Measurements from ENCODE around the gene RPS19BP1.
A peak's percentile ranks its signal among the peaks of the same experiment; 100 is the strongest.

RPS19BP1 gene

DNA sequence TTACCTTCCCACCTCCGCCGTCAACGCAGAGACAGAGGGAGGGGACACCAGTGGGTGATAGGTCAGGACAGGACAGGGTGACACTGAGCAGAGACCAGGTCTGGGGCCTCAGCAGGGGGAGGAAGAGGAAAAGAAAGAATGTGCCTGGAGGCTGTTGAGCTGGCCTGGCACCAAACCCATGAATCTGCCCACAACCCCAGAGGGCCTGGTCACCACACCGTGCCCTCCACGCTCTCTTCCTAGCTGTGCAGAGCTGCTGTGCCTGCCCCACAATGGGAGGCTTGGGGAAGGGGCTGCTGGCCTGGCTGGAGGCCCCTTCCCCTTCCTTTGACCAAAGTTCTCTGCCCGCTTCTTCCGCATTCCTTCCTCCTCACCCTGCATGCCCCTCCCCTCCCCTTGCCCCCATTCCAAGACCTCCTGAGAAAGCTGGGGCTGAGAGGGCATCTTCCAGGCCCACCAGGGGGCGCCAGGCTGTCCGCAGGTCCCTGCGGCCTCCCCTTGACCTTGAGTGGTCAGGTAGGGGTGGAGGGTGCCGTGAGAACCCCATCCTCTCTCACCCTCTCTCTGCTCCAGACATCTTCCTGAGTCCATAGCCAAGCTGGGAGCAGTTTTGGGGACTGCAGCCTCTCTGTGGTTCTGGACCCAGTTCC is 27.0 kb upstream of the RPS19BP1 start:
- DNase-seq = no peak

DNA sequence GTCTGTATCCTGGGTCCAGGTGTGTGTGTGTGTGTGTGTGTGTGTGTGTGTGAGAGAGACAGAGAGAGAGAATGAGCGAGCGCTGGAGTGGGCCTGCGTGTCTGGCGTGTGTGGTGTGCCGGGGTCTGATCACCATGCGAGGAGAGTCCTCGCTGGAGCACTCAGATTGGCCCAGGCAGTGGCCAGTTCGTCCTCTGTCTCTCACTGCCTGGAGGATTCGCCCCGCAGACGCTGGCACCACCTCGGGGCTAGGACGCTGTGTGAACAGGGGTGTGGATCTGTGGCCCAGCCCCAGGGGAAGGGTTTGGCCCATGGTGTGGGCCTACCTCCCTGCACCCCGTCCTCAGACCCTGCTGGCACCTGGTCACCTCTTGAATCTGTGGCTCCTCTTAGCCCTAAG is 26.4 kb upstream of the RPS19BP1 start:
- DNase-seq = no peak

- DNase-seq = no peak
Measured at GRCh38 chr22:39558254-39558727, 25.7 kb upstream of the RPS19BP1 start.

GRCh38 chr22:39556970-39557841 is 24.7 kb upstream of the RPS19BP1 start:
- no peak for DNase-seq

DNA sequence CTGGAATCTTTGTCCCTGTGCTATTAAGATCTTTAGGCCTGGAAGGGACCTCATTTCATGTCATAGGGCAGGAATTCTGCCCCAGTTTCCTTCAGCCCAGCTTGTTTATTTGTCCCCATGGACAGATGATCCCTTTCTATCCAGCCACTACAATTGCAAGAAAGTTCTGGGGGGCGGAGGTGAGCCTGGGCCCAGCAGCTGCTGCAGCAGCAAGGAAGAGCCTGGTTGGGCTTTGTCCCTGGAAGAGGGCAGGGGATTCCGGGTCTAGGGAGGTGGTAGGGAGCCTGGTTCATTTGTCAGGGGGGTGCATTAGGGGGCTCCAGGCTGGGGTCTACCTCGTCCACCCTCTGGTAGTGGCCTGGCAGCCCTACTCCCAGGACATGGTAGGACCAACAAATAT is 21.6 kb upstream of the RPS19BP1 start:
- no peak for DNase-seq

GRCh38 chr22:39553429-39553828 is 20.9 kb upstream of the RPS19BP1 start:
- DNase-seq = no peak

GRCh38 chr22:39547587-39547947 is 15.0 kb upstream of the RPS19BP1 start:
- no peak for DNase-seq

- no peak for DNase-seq
Measured at GRCh38 chr22:39546889-39547586, 14.5 kb upstream of the RPS19BP1 start.

GRCh38 chr22:39545386-39546365 is 13.1 kb upstream of the RPS19BP1 start:
- peak; percentile 40 for DNase-seq

DNA sequence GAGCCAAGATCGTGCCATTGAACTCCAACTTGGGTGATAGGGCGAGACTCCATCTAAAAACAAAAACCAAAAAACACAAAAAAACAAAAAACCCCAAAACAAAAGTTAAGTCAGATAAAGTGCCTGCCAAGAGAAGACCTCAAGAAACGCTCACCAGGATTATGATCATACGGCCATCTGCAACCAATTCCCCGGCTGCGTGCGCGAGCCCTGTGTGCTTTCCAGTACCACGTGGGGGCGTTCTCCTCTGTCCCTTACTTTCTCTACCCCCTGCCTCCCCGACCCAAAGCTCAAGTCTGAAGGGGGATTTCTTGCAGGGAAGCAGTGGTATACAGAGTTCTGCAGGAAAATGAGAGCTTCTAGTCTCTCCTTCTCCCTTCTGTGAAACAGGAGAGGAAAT is 10.5 kb upstream of the RPS19BP1 start:
- DNase-seq = no peak

- DNase-seq = no peak
Measured at GRCh38 chr22:39537975-39538374, 5.4 kb upstream of the RPS19BP1 start.

- no peak for DNase-seq
Measured at GRCh38 chr22:39536711-39537110, 4.2 kb upstream of the RPS19BP1 start.

- DNase-seq = no peak
Measured at GRCh38 chr22:39535831-39536449, 3.4 kb upstream of the RPS19BP1 start.

GRCh38 chr22:39535357-39535725 is 2.8 kb upstream of the RPS19BP1 start:
- no peak for DNase-seq

GRCh38 chr22:39534591-39535356 is 2.2 kb upstream of the RPS19BP1 start:
- peak; percentile 78 for DNase-seq

- no peak for DNase-seq
Measured at GRCh38 chr22:39534092-39534506, 1.6 kb upstream of the RPS19BP1 start.

- peak; percentile 61 for DNase-seq
Measured at GRCh38 chr22:39530692-39531331, 1.7 kb downstream of the RPS19BP1 start.

DNA sequence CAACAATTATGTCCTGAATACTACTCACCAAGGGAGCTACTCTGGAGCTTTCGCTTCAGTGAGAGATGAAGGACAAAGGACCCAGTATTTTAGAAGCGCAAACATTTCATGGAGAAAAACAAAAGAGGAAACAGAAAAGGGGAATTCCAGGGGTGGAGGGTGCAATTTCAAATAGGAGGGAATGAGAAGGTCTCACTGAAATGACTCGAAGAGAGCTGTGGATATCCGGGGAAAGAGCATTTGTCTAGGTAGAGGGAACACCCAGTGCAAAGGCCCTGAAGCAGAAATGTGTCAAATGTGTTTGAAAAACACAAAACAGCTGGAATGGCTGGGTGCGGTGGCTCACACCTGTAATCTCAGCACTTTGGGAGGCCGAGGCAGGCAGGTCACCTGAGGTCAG is 2.4 kb downstream of the RPS19BP1 start:
- DNase-seq = no peak

GRCh38 chr22:39529487-39529851 is 3.1 kb downstream of the RPS19BP1 start:
- DNase-seq = no peak

DNA sequence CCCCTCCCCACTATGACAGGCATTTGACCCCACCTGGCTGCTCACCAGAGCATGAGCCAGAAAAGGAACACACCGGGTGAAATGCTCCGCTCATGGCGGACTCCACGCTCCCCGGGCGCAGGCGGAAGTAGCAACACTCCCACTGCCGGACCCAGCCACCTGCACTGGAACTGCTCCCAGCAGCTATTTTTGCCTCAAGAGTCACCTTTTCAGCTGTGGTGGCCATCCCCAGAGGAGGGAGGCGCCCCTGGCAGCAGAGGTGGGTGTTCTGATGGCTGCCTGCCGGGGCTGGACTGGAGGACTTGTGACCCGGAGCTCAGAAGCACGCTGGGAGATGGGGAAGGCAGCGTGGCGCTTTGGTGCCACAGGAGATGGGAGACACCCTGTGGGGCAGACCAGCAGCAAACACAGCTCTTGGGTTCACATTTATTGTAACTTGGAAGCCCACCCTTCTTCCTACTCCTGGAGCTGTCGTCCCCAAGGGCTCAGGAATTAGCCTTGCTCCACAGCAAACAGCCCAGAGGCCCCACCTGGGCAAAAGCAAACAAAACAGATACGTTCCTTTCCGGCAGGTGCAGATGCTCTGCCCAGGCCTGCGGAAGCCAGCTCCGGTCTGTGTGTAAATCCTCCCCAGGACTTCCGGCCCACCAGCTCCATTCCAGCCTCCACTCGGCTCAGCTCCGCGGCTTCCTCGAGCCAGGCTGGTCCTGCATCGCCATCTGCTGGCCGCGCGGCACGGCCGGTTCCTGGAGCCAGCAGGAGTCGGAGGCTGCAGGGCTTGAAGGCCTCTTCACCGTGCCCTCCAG is 3.7 kb downstream of the RPS19BP1 start:
- peak; percentile 90 for DNase-seq
